Neural progenitor cell (in vitro differentiated cells): ENCODE results near the gene B3GNT9. TPM values are rescaled to one million over a fixed set of nuclear protein-coding genes. Genes with fewer than 3 reads are reported as not detected.

ENCODE experiments used
- DNase-seq: peaks from one replicate; pipeline ENCODE4 v3.0.0-alpha.2; 2016; ENCODE audit warnings: low spot score
- H2AFZ ChIP-seq: fragments of 200-600 bp; sonication (generic); replicated peaks from 2 replicates; pipeline ENCODE4 v1.6.1; 2016; ENCODE audit warnings: antibody characterized with exemption
- H3F3A ChIP-seq: fragments of 200-600 bp; sonication (generic); 2 replicates; pipeline ENCODE4 v1.6.1; 2016; ENCODE audit warnings: antibody characterized with exemption, low read depth
- H3K27ac ChIP-seq: fragments of 200-600 bp; sonication (generic); 2 replicates; pipeline ENCODE4 v1.5.1; 2016; ENCODE audit warnings: mild to moderate bottlenecking
- H3K27me3 ChIP-seq: fragments of 200-600 bp; sonication (generic); 2 replicates; pipeline ENCODE4 v1.6.1; 2016; ENCODE audit warnings: mild to moderate bottlenecking, moderate library complexity
- H3K36me3 ChIP-seq: fragments of 200-600 bp; sonication (generic); 2 replicates; pipeline ENCODE4 v1.5.1; 2016
- H3K4me1 ChIP-seq: fragments of 200-600 bp; sonication (generic); 2 replicates; pipeline ENCODE4 v1.6.1; 2016; ENCODE audit warnings: mixed run types
- H3K4me2 ChIP-seq: fragments of 200-600 bp; sonication (generic); 2 replicates; pipeline ENCODE4 v1.6.1; 2016
- H3K4me3 ChIP-seq: fragments of 200-600 bp; sonication (generic); 2 replicates; pipeline ENCODE4 v1.5.1; 2016
- H3K79me2 ChIP-seq: fragments of 200-600 bp; sonication (generic); 2 replicates; pipeline ENCODE4 v1.6.1; 2016; ENCODE audit warnings: low read depth
- H3K9ac ChIP-seq: fragments of 200-600 bp; sonication (generic); 2 replicates; pipeline ENCODE4 v1.6.1; 2016
- H3K9me3 ChIP-seq: fragments of 200-600 bp; sonication (generic); 2 replicates; pipeline ENCODE4 v1.5.1; 2016; ENCODE audit warnings: low read depth
- H4K20me1 ChIP-seq: fragments of 200-600 bp; sonication (generic); 2 replicates; pipeline ENCODE4 v1.6.1; 2016; ENCODE audit warnings: low read depth
- H3K27ac Mint-ChIP-seq: 3 replicates; pipeline ENCODE4 v1.8.0; 2021; ENCODE audit warnings: mixed read lengths
- H3K27me3 Mint-ChIP-seq: 2 replicates; pipeline ENCODE4 v1.8.0; 2022; ENCODE audit warnings: low read depth, mild to moderate bottlenecking, inconsistent platforms, moderate library complexity, mixed read lengths; ENCODE audit not compliant: insufficient read depth
- H3K36me3 Mint-ChIP-seq: 3 replicates; pipeline ENCODE4 v1.8.0; 2021; ENCODE audit warnings: mixed read lengths
- H3K4me1 Mint-ChIP-seq: 3 replicates; pipeline ENCODE4 v1.8.0; 2021; ENCODE audit warnings: mixed read lengths
- H3K4me3 Mint-ChIP-seq: 3 replicates; pipeline ENCODE4 v1.8.0; 2021; ENCODE audit warnings: mild to moderate bottlenecking, moderate library complexity, mixed read lengths
- H3K9me3 Mint-ChIP-seq: 3 replicates; pipeline ENCODE4 v1.8.0; 2020; ENCODE audit warnings: mixed read lengths
- CTCF ChIP-seq: fragments of 200-600 bp; sonication (generic); IDR thresholded peaks from 2 replicates; pipeline ENCODE4 v1.5.1; 2017; ENCODE audit warnings: antibody characterized with exemption, mild to moderate bottlenecking
- EZH2 ChIP-seq: fragments of 200-600 bp; sonication (generic); IDR thresholded peaks from 2 replicates; pipeline ENCODE4 v1.6.1; 2017; ENCODE audit warnings: antibody characterized with exemption, mild to moderate bottlenecking, moderate library complexity
- EZH2phosphoT487 ChIP-seq: fragments of 200-600 bp; sonication (generic); IDR thresholded peaks from 2 replicates; pipeline ENCODE4 v1.6.1; 2017; ENCODE audit warnings: antibody characterized with exemption
- total RNA-seq: library from RNA; depleted of rRNA; stranded (reverse); fragments of >200 nt; gene quantifications from 2 replicates; pipeline ENCODE4 v1.2.3, GENCODE V29; 2015; ENCODE audit warnings: low replicate concordance

Gene B3GNT9
- total RNA-seq, 1 donor from 2014 or later = 2.6 TPM

- H3K27me3 ChIP-seq = peaks cover 27% of the 10 kb centered on the region
- peaks cover 20% of the 10 kb centered on the region for H3K36me3 Mint-ChIP-seq
- no peaks in the 10 kb centered on the region for H3K4me1 ChIP-seq
- peaks cover 22% of the 10 kb centered on the region for H3K27me3 Mint-ChIP-seq
- H3K4me1 Mint-ChIP-seq = peaks cover 8% of the 10 kb centered on the region
- H3K27ac ChIP-seq = no peak overlapping the region
- H3F3A ChIP-seq = peaks cover 26% of the 10 kb centered on the region
- peaks cover 2% of the 10 kb centered on the region for H3K9me3 Mint-ChIP-seq
- H3K4me2 ChIP-seq = no peak overlapping the region
- DNase-seq = no peak
- no peaks in the 10 kb centered on the region for H3K36me3 ChIP-seq
- H2AFZ ChIP-seq = no peak overlapping the region
- no peak for TF ChIP-seq EZH2
- no peak for TF ChIP-seq CTCF
- TF ChIP-seq EZH2phosphoT487 = no peak
- no peak overlapping the region for H3K4me3 ChIP-seq
- H3K4me3 Mint-ChIP-seq = no peak overlapping the region
- H4K20me1 ChIP-seq = peaks cover 5% of the 10 kb centered on the region
- H3K79me2 ChIP-seq = no peaks in the 10 kb centered on the region
- no peak overlapping the region for H3K27ac Mint-ChIP-seq
- no peaks in the 10 kb centered on the region for H3K9me3 ChIP-seq
- no peak overlapping the region for H3K9ac ChIP-seq
Measured at GRCh38 chr16:67146523-67147357, 4.1 kb downstream of the B3GNT9 start.

- peaks cover 17% of the 10 kb centered on the region for H3K27me3 ChIP-seq
- H3K9ac ChIP-seq = no peak overlapping the region
- no peak overlapping the region for H2AFZ ChIP-seq
- H3K36me3 ChIP-seq = no peaks in the 10 kb centered on the region
- H3K4me3 ChIP-seq = no peak overlapping the region
- peaks cover 5% of the 10 kb centered on the region for H4K20me1 ChIP-seq
- no peaks in the 10 kb centered on the region for H3K4me1 Mint-ChIP-seq
- no peaks in the 10 kb centered on the region for H3K4me1 ChIP-seq
- no peak overlapping the region for H3K27ac Mint-ChIP-seq
- TF ChIP-seq CTCF (no peak), EZH2phosphoT487 (no peak), EZH2 (no peak)
- peaks cover 2% of the 10 kb centered on the region for H3K9me3 Mint-ChIP-seq
- no peaks in the 10 kb centered on the region for H3K9me3 ChIP-seq
- no peak overlapping the region for H3K27ac ChIP-seq
- H3F3A ChIP-seq = peaks cover 19% of the 10 kb centered on the region
- no peak for DNase-seq
- H3K79me2 ChIP-seq = no peaks in the 10 kb centered on the region
- H3K4me3 Mint-ChIP-seq = no peak overlapping the region
- H3K36me3 Mint-ChIP-seq = peaks cover 25% of the 10 kb centered on the region
- no peak overlapping the region for H3K4me2 ChIP-seq
- peaks cover 14% of the 10 kb centered on the region for H3K27me3 Mint-ChIP-seq
Measured at GRCh38 chr16:67145746-67146145, 5.1 kb downstream of the B3GNT9 start.

GRCh38 chr16:67144943-67145342, 5.9 kb downstream of the B3GNT9 start:
- Histone ChIP-seq H3K27ac (no peak overlapping the region), H3K4me3 (no peak overlapping the region), H3K79me2 (no peaks in the 10 kb centered on the region), H3K27me3 (peaks cover 9% of the 10 kb centered on the region), H3K9ac (no peak overlapping the region), H3K4me2 (no peak overlapping the region), H3K36me3 (no peaks in the 10 kb centered on the region), H3F3A (peaks cover 14% of the 10 kb centered on the region), H3K4me1 (no peaks in the 10 kb centered on the region), H4K20me1 (peaks cover 5% of the 10 kb centered on the region), H3K9me3 (no peaks in the 10 kb centered on the region), H2AFZ (no peak overlapping the region)
- Mint-ChIP-seq H3K27me3 (peaks cover 14% of the 10 kb centered on the region), H3K9me3 (peaks cover 2% of the 10 kb centered on the region), H3K4me3 (no peak overlapping the region), H3K27ac (no peak overlapping the region), H3K36me3 (peaks cover 33% of the 10 kb centered on the region), H3K4me1 (no peaks in the 10 kb centered on the region)
- no peak for DNase-seq
- TF ChIP-seq CTCF (no peak), EZH2 (no peak), EZH2phosphoT487 (no peak)
